ENCODE measurements around the gene ZNF146.
"Not testable (repeated sequence)": the region's sequence is repeated elsewhere in the genome, so short reads cannot be mapped to it uniquely, and the experiment has no call there.

ZNF146 gene

DNA sequence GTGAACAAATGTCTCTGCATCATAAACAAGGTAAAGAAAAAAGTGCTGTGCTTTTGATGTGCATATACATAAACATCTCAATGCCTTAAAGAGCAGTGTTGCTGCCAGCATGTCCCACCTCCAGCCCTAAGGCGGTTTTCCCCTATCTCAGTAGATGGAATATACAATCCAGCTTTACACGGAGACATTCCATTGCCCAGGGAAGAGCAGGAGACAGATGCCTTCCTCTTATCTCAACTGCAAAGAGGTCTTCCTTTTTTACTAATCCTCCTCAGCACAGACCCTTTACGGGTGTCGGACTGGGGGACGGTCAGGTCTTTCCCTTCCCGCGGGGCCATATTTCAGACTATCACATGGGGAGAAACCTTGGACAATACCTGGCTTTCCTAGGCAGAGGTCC lies 18.7 kb downstream of the ZNF146 start:
- not testable (repeated sequence) for H3K27ac ChIP-seq (ENCODE audit: low read length)

DNA sequence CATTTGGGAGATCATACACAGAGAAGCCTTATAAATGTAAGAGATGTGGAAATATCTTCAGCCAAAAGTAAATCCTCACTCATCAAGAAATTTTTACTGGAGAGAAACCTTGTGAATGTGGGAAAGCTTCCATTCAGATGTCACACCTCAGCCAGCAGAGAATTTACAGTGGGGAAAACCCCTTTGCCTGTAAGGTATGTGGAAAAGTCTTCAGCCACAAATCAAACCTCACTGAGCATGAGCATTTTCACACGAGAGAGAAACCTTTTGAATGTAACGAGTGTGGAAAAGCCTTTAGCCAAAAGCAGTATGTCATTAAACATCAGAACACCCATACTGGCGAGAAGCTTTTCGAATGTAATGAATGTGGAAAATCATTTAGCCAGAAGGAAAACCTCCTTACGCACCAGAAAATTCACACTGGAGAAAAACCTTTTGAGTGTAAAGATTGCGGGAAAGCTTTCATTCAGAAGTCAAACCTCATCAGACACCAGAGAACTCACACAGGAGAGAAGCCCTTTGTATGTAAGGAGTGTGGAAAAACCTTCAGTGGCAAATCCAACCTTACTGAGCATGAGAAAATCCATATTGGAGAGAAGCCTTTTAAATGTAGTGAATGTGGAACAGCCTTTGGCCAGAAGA lies 21.5 kb downstream of the ZNF146 start:
- WGBS (ENCODE audit: insufficient coverage, insufficient read length): no CpG with 5 or more reads among the region's 6 CpGs
- H3K27ac ChIP-seq (ENCODE audit: low read length): no peak overlapping the region
- no peak for DNase-seq (ENCODE audit: low read depth, low spot score)
- no peaks in the 10 kb centered on the region for H3K4me1 ChIP-seq (ENCODE audit: control insufficient read depth, insufficient read depth, low read length)
- H3K4me3 ChIP-seq (ENCODE audit: low read length): no peak overlapping the region
- H3K36me3 ChIP-seq (ENCODE audit: control insufficient read depth, insufficient read depth, low read length): peaks cover 21% of the 10 kb centered on the region; the same call in 1 of the 2 replicates
- no peaks in the 10 kb centered on the region for H3K9me3 ChIP-seq (ENCODE audit: control insufficient read depth, insufficient read depth, low read length)
- no peaks in the 10 kb centered on the region for H3K27me3 ChIP-seq (ENCODE audit: control insufficient read depth, insufficient read depth, low read length)

More for the DNA sequence above, 18.7 kb downstream of the ZNF146 start:
- DNase-seq (ENCODE audit: low read depth, low spot score); H3K4me1 ChIP-seq (ENCODE audit: control insufficient read depth, insufficient read depth, low read length); H3K27me3 ChIP-seq (ENCODE audit: control insufficient read depth, insufficient read depth, low read length); H3K4me3 ChIP-seq (ENCODE audit: low read length); H3K9me3 ChIP-seq (ENCODE audit: control insufficient read depth, insufficient read depth, low read length): not testable (repeated sequence)
- no CpG with 5 or more reads among the region's 7 CpGs for WGBS (ENCODE audit: insufficient coverage, insufficient read length)
- peaks cover 27% of the 10 kb centered on the region; the same call in 1 of the 2 replicates for H3K36me3 ChIP-seq (ENCODE audit: control insufficient read depth, insufficient read depth, low read length)

DNA sequence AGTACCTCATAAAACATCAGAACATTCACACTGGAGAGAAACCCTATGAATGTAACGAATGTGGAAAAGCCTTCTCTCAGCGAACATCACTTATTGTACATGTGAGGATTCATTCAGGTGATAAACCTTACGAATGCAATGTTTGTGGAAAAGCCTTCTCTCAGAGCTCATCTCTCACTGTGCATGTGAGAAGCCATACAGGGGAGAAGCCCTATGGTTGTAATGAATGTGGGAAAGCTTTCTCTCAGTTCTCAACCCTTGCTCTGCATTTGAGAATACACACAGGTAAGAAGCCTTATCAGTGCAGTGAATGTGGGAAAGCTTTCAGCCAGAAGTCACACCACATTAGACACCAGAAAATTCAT lies 22.0 kb downstream of the ZNF146 start:
- Histone ChIP-seq H3K4me3 (ENCODE audit: low read length) (no peak overlapping the region), H3K9me3 (ENCODE audit: control insufficient read depth, insufficient read depth, low read length) (no peaks in the 10 kb centered on the region), H3K4me1 (ENCODE audit: control insufficient read depth, insufficient read depth, low read length) (no peaks in the 10 kb centered on the region), H3K27ac (ENCODE audit: low read length) (no peak overlapping the region), H3K27me3 (ENCODE audit: control insufficient read depth, insufficient read depth, low read length) (no peaks in the 10 kb centered on the region), H3K36me3 (ENCODE audit: control insufficient read depth, insufficient read depth, low read length) (peaks cover 21% of the 10 kb centered on the region; the same call in 1 of the 2 replicates)
- no CpG with 5 or more reads among the region's 3 CpGs for whole genome bisulfite sequencing (ENCODE audit: insufficient coverage, insufficient read length)
- DNase-seq (ENCODE audit: low read depth, low spot score): no peak

DNA sequence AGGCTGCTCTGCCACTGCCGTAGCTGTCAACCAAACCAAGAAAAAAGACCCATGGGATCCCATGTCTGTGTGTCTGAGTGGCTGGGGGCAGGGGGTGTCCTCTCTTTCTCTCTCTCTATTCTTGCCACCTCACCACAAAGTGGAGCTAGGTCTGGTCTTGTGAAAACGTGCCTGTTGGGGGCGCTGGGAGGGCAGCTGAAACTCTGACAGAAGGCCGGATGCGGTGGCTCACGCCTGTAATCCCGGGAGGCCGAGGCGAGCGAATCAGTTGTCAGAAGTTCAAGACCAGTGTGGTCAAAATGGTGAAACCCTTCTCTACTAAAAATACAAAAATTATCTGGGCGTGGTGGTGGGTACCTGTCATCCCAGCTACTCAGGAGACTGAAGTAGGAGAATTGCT lies 29.2 kb downstream of the ZNF146 start:
- WGBS (ENCODE audit: insufficient coverage, insufficient read length): no CpG with 5 or more reads among the region's 11 CpGs
- DNase-seq (ENCODE audit: low read depth, low spot score): no peak

DNA sequence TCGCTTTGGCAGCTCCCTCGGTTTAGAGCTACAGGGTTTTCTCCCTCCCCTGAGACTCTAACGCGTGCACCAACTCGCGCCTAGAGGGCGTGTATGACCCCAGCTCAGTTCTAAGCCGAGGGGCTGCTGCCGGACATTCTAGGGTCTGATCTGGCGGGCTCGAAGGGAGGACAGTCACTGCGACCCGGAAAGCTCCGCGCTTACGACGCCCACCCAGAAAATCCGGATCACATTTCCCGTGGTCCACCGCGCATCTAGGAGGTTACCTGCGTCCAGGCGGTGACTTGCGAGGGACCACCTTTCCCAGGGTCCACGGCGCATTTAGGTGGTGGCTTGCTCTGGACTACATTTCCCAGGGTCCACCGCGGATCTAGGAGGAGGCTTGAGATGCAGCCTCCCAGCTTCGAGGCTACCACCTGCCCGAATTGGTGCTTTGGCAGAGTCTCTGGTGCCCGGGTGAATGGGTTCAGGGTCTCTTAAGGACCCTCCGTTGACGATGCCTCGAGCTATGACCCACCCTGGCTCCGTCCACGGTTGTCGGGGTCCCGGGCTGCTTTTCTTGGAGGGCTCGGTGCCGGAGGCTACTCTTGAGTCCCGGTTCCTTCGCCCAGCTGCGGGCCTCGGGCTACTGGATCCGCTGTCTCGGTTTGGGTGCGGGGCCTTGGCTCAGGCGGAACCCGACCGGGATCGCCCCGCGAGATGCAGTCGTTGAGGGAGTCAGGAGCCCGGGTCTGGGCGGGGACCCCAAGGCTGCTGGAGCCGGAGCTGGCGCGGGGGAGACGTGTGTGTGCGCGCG lies 30.5 kb downstream of the ZNF146 start:
- Histone ChIP-seq H3K27ac (ENCODE audit: low read length) (no peak overlapping the region), H3K4me1 (ENCODE audit: control insufficient read depth, insufficient read depth, low read length) (peaks cover 3% of the 10 kb centered on the region; the same call in 1 of the 2 replicates), H3K36me3 (ENCODE audit: control insufficient read depth, insufficient read depth, low read length) (no peaks in the 10 kb centered on the region), H3K27me3 (ENCODE audit: control insufficient read depth, insufficient read depth, low read length) (no peaks in the 10 kb centered on the region), H3K9me3 (ENCODE audit: control insufficient read depth, insufficient read depth, low read length) (no peaks in the 10 kb centered on the region), H3K4me3 (ENCODE audit: low read length) (peak overlapping the region; percentile 43; the same call in 1 of the 2 replicates)
- DNase-seq (ENCODE audit: low read depth, low spot score): peak; percentile 82
- WGBS (ENCODE audit: insufficient coverage, insufficient read length): no CpG with 5 or more reads among the region's 63 CpGs

More for the DNA sequence above, 29.2 kb downstream of the ZNF146 start:
- H3K27me3 ChIP-seq (ENCODE audit: control insufficient read depth, insufficient read depth, low read length): no peaks in the 10 kb centered on the region
- H3K4me3 ChIP-seq (ENCODE audit: low read length): no peak overlapping the region
- peaks cover 3% of the 10 kb centered on the region; the same call in 1 of the 2 replicates for H3K4me1 ChIP-seq (ENCODE audit: control insufficient read depth, insufficient read depth, low read length)
- no peak overlapping the region for H3K27ac ChIP-seq (ENCODE audit: low read length)
- no peaks in the 10 kb centered on the region for H3K36me3 ChIP-seq (ENCODE audit: control insufficient read depth, insufficient read depth, low read length)
- no peaks in the 10 kb centered on the region for H3K9me3 ChIP-seq (ENCODE audit: control insufficient read depth, insufficient read depth, low read length)

DNA sequence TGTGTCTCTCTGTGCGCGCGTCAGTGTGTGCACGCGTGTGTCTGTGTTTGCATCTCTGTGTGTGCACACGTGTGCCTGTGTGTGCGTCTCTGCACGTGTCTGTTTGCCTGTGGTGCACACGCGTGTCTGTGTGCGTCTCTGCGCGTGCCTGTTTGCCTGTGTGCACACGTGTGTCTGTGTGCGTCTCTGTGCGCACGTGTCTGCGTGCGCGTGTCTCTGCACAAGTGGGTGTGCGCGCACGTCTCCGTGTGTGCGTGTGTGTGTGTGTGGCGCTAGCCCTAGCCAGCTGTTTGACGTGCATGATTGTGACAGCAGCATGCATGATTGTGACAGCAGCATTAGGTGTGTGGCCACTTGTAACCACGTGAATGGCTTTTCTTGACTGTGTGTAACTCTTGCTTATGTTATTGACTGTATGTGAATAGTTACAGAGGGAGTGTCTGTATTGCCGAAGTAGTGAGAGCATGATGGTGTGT lies 31.1 kb downstream of the ZNF146 start:
- DNase-seq (ENCODE audit: low read depth, low spot score): no peak
- Histone ChIP-seq H3K4me3 (ENCODE audit: low read length) (no peak overlapping the region; the same call in 1 of the 2 replicates), H3K27ac (ENCODE audit: low read length) (no peak overlapping the region), H3K4me1 (ENCODE audit: control insufficient read depth, insufficient read depth, low read length) (peaks cover 3% of the 10 kb centered on the region; the same call in 1 of the 2 replicates), H3K27me3 (ENCODE audit: control insufficient read depth, insufficient read depth, low read length) (no peaks in the 10 kb centered on the region), H3K9me3 (ENCODE audit: control insufficient read depth, insufficient read depth, low read length) (no peaks in the 10 kb centered on the region), H3K36me3 (ENCODE audit: control insufficient read depth, insufficient read depth, low read length) (no peaks in the 10 kb centered on the region)
- WGBS (ENCODE audit: insufficient coverage, insufficient read length): no CpG with 5 or more reads among the region's 29 CpGs

DNA sequence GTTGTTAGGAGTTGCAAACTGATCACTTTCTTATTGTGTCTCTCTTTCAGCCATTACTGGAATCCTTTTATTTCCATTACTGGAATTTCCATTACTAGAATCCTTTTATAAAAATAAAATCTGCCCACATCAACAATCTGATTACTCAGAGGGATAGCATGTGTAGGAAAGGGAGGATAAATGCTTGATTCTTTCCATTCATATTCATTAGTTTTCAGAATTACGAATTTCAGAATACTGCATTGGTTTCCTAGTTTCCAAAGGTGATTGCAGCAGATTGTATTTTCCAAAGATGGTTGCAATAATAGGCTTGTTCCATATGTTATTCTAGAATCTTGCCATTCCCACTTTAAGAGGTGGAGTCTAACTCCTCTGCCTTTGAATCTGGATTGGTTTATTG lies 37.1 kb downstream of the ZNF146 start:
- no peak overlapping the region for H3K4me3 ChIP-seq (ENCODE audit: low read length)
- DNase-seq (ENCODE audit: low read depth, low spot score): no peak
- no peaks in the 10 kb centered on the region for H3K27me3 ChIP-seq (ENCODE audit: control insufficient read depth, insufficient read depth, low read length)
- H3K4me1 ChIP-seq (ENCODE audit: control insufficient read depth, insufficient read depth, low read length): no peaks in the 10 kb centered on the region
- H3K36me3 ChIP-seq (ENCODE audit: control insufficient read depth, insufficient read depth, low read length): no peaks in the 10 kb centered on the region
- no peak overlapping the region for H3K27ac ChIP-seq (ENCODE audit: low read length)
- H3K9me3 ChIP-seq (ENCODE audit: control insufficient read depth, insufficient read depth, low read length): no peaks in the 10 kb centered on the region
- WGBS (ENCODE audit: insufficient coverage, insufficient read length): no CpG with 5 or more reads among the region's 1 CpG

DNA sequence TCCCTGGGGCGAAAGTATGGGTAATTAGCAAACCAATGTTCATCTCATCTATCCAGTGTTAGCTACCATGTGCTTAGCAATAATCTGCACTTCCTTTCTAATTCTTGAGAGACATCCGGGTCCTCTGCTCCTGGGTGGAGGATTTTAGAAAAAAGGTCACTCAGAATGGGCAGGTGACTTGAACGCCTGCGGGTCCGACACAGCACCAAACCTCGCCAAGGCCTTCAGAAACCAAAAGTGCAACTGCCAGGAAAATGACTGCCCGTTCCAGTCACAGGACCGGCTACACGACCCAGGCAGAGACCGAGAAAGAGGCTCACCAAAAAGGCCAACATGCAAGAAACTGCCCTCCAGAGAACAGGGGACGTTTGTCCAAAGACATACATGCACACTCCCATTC lies 39.9 kb downstream of the ZNF146 start:
- H3K4me3 ChIP-seq (ENCODE audit: low read length): no peak overlapping the region
- no peaks in the 10 kb centered on the region; the same call in 1 of the 2 replicates for H3K9me3 ChIP-seq (ENCODE audit: control insufficient read depth, insufficient read depth, low read length)
- no CpG with 5 or more reads among the region's 11 CpGs for WGBS (ENCODE audit: insufficient coverage, insufficient read length)
- H3K36me3 ChIP-seq (ENCODE audit: control insufficient read depth, insufficient read depth, low read length): no peaks in the 10 kb centered on the region
- H3K27me3 ChIP-seq (ENCODE audit: control insufficient read depth, insufficient read depth, low read length): no peaks in the 10 kb centered on the region
- no peaks in the 10 kb centered on the region for H3K4me1 ChIP-seq (ENCODE audit: control insufficient read depth, insufficient read depth, low read length)
- DNase-seq (ENCODE audit: low read depth, low spot score): no peak
- no peak overlapping the region for H3K27ac ChIP-seq (ENCODE audit: low read length)

DNA sequence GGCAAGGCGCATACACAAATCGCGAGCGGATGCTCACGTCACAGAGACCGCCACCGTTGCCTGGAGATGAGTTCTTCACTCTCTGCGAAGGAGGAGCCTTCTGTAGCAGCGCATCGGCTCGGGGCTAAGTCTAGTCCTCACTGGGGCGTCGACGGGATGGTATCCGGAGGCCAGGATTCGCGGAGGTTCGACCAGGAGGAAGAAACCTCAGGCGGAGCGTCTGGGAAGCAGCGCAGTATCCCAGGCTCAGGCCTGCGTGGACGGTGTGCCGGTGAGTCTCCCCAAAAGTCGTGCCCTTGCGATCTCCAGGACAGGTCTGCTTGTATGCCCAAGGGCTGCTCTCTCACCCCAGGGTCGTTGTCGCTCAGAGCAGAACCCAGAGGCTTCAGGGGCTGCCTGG lies 40.4 kb downstream of the ZNF146 start:
- DNase-seq (ENCODE audit: low read depth, low spot score): no peak
- Histone ChIP-seq H3K27me3 (ENCODE audit: control insufficient read depth, insufficient read depth, low read length) (no peaks in the 10 kb centered on the region), H3K9me3 (ENCODE audit: control insufficient read depth, insufficient read depth, low read length) (no peaks in the 10 kb centered on the region; the same call in 1 of the 2 replicates), H3K4me1 (ENCODE audit: control insufficient read depth, insufficient read depth, low read length) (no peaks in the 10 kb centered on the region), H3K27ac (ENCODE audit: low read length) (no peak overlapping the region), H3K4me3 (ENCODE audit: low read length) (no peak overlapping the region), H3K36me3 (ENCODE audit: control insufficient read depth, insufficient read depth, low read length) (no peaks in the 10 kb centered on the region)
- WGBS (ENCODE audit: insufficient coverage, insufficient read length): no CpG with 5 or more reads among the region's 28 CpGs

DNA sequence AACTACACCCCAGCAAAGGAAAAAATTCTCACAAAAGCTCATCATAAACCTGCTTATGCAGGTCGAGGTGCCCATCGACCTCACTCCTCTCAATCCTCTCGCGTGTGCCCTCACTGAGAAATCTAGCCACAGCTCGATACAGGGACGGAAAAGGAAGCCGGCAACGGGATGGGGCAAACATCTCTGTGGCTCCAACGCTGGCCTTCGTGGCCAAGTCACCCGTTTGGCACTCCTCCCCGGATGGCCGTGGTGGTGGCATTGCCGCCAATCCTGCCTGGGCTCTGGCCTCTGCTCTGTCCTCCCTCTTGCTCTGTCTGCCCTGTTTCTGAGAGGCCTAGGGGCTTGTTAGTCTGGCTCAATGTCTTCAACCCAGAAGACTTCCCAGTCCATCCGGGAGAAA lies 41.2 kb downstream of the ZNF146 start:
- Histone ChIP-seq H3K9me3 (ENCODE audit: control insufficient read depth, insufficient read depth, low read length) (no peaks in the 10 kb centered on the region; the same call in 1 of the 2 replicates), H3K27me3 (ENCODE audit: control insufficient read depth, insufficient read depth, low read length) (no peaks in the 10 kb centered on the region), H3K36me3 (ENCODE audit: control insufficient read depth, insufficient read depth, low read length) (no peaks in the 10 kb centered on the region), H3K4me1 (ENCODE audit: control insufficient read depth, insufficient read depth, low read length) (no peaks in the 10 kb centered on the region), H3K4me3 (ENCODE audit: low read length) (no peak overlapping the region), H3K27ac (ENCODE audit: low read length) (no peak overlapping the region)
- DNase-seq (ENCODE audit: low read depth, low spot score): no peak
- WGBS (ENCODE audit: insufficient coverage, insufficient read length): no CpG with 5 or more reads among the region's 15 CpGs

Measured in iPS DF 6.9 (cell line).